HG03521 (cell line): Measurements from ENCODE around the gene LYPD4.

Experiments
- ATAC-seq: cut with Tn5 transposase; IDR thresholded peaks from one replicate; pipeline ENCODE4 v1.9.1; 2021; ENCODE audit warnings: mild to moderate bottlenecking, moderate library complexity; ENCODE audit not compliant: unreplicated experiment

Gene LYPD4

DNA sequence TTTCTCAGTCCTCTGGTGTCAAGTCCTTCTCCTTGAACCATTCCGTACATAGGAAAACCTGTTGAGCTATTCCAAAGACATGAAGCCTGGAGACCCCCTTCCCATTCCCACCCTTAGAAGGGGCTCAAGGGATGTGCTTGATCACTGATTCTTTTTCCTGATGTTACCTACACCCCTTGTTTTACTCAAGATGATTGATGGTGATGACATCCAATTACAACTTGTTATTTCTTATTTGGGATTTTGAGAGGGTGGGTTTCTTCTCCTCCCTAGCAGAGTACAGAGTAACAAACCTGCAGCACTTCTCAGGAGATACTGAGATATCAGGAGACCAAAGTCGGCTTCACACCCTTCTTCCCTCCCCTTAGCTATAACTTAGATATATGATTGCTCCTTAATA is 8.9 kb upstream of the LYPD4 start:
- no peak for ATAC-seq

DNA sequence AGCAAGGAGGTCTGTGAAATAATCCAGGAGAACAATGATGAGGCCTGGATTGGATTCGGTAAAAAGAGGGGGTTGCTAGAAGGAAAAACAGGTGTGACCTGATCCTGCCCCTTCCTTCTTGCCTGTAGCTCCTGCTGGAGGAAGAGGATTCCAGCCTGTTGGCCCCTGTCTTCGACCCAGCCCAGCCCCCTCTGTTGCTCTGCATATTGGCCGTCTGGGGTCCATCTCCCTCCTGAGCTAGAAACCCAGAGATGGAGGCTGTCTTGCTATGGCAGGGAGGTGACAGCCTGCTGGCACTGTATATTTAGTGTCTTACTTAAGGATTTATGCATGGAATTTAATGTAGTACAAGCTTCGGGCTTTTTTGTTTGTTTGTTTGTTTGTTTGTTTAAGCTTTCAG is 7.0 kb upstream of the LYPD4 start:
- no peak for ATAC-seq

DNA sequence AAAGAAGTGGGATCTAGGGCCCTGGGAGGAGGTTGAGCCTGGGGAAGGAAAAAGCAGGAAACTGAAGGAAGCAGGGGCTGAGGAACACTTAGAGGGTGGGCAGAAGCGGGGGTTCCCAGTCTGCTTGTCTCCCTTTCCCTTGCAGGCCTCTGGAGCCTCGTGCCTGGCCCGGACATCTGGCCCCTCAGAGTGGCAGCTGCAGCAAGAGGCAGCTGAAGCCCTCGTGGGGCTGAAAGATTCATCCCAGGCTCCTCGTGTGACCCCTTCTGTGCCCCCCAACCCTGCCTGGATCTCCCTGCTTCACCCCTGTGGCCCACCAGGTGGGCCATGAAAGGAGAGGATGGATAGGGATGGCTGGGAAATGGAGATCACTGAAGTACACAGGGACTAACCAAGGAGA is 5.9 kb upstream of the LYPD4 start:
- ATAC-seq: no peak

DNA sequence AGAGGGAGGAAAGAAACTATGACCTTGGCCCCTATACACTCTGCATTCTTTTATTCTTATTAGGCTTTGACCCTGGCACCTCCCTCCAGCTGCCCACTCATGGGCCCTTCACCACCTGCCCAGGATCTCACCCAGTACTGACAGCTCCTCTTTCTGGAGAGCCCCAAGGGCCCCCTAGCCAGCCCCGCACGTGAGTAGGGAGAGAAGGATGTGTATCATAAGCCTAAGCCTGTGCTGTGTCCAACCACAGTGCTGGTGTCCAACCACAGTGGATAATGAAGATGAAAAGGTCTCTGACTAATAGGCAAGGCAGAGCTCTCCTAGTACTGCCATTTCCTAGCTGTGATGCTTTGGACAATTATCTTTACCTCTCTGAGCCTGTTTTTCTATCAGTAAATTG is 4.6 kb upstream of the LYPD4 start:
- no peak for ATAC-seq

DNA sequence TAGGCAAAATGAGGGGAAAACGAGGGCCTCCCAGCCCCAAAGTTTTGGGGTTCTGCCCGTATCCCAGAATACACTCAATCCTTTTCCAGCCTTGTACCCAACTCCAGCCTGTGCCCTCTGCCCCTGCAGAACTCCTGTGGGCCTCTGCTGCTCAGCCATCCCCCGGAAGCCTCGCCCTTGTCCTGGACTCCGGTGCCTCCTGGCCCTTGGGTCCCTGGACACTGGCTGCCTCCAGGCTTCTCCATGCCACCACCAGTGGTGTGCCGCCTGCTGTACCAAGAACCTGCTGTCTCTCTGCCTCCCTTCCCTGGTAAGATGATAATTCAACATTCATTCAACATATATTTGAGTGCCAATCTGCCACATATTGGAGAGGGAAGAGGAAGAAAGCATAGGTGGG is 4.2 kb upstream of the LYPD4 start:
- ATAC-seq: no peak

DNA sequence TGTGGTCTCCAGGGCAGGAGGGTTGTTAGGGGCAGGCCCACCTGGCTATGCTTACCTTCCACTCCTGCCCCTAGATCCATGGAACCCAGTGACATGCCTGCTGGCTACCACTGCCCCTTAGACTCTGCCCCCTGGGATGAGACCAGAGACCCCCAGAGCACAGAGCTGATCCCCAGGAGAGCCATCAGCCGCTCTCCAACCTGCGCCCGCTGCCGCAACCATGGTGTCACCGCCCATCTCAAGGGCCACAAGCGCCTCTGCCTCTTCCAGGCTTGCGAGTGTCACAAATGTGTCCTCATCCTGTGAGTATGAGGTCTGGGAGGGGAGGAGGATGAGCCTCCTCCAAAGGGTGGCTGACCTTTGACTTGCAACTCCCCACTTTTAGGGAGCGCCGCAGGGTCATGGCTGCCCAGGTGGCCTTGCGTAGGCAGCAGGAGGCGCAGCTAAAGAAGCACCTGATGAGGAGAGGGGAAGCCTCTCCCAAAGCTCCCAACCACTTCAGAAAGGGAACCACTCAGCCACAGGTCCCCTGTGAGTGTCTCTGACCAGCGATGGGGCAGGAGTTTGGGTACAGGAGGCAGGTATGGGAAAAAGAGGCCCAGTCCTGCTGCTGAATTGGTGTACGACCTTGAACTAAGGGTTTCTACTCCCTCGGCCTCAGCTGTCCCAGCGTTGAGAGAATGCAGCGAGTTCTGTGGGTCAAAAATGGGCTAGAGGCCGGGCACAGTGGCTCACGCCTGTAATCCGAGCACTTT is 3.0 kb upstream of the LYPD4 start:
- ATAC-seq: no peak

DNA sequence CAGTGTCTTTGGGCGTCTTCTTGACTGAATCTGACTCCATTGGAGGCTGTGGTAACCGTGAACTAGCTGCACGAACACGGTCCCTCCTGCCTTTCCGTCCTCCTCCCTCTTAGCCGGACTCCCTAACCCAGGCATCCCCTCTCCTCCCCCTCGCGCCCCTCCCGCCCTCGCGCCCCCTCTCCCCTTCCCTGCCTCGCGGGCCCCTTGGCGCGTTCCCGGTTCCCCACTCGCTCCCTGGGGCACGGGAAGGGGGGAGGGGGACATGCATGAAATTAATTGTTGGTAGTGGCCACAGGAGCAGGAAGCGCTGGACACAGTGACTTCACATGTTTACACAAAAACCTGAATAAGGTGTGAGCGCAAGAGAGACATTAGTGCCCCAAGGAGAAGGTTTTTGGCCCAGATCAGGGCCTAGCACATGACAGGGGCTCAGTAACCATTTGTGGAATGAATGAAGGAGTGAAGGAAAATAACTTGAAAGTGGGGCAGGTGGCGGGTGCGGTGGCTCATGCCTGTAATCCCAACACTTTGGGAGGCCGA is 638 bp upstream of the LYPD4 start:
- no peak for ATAC-seq

DNA sequence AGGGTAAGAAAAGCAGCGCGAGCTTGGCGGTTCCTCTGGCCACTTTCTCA is 343 bp upstream of the LYPD4 start, which contains the start of gene DMRTC2:
Gene DMRTC2, plus strand, starts transcription at position 42 of the 50 bp plus-strand sequence. CDS start 2,387 bp downstream, outside the sequence.
- no peak for ATAC-seq

DNA sequence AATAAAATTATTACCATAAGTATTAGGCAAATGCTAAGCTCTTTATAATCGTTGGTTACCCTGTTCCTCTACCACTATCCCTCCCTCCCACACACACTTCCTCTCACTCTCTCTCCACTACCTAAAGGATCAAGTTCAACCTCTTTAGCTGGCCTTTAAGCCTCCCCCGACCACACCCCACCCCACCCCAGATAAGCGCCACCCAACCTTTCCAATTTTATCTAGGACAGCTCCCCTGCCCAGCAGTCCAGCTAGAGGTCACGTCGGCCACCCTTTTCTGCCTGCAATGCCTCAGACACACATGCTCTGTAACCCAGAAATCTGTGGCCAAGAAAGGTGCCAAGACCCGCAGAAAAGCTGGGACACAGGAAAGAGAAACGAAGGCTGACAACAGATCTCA is 1.1 kb downstream of the LYPD4 start:
- no peak for ATAC-seq

DNA sequence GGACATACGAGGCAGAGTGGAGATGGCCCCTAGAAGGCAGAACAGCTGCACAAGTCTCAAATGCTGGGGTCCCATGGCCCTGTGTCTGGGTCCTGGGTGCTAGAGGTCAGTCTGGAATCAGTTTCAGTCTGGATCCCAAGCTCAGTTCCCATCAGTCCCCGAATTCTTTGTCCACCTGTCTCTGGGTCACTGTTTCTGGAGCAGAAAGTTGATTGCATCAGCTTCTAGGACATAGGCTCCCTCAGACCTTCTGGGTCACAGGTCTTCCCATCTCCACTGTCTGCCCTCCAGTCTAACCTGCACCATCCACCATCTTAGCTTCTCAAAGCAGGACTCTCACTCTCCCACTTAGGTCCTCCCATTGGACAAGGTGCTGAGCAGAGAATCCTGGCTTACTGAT is 5.3 kb downstream of the LYPD4 start:
- ATAC-seq: no peak

DNA sequence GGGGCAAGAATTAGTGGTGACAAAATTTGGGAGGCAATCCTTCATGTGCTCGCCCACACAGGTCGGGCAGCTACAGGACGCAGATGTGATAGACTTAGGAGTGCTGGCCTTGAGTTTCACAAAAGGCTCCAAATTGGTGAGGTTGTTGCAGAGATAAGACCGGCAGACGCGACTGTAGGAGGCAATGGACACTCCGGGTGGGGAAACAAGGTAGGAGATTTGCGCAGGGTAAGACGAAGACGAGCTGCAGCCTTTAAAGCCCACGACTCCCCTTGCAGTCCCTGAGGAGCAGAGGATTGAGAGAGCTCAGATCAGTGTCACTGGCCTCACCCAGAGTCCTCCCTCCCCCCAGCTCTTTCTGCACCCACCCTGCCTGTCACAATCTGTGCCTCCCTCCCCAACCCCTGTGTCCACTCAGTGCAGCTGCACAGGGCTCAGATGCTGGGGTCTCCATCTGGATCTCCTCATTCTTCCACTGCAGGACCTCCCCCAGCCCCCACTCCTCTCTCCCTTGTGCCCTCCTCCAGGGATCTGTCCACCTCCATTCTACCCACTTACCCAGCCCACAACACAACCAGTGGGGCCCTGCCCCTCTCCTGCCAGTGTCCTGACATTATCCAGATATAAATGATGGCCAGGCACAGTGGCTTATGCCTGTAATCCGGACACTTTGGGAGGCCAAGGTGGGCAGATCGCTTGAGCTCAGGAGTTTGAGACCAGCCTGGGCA is 6.3 kb downstream of the LYPD4 start:
- ATAC-seq: no peak

DNA sequence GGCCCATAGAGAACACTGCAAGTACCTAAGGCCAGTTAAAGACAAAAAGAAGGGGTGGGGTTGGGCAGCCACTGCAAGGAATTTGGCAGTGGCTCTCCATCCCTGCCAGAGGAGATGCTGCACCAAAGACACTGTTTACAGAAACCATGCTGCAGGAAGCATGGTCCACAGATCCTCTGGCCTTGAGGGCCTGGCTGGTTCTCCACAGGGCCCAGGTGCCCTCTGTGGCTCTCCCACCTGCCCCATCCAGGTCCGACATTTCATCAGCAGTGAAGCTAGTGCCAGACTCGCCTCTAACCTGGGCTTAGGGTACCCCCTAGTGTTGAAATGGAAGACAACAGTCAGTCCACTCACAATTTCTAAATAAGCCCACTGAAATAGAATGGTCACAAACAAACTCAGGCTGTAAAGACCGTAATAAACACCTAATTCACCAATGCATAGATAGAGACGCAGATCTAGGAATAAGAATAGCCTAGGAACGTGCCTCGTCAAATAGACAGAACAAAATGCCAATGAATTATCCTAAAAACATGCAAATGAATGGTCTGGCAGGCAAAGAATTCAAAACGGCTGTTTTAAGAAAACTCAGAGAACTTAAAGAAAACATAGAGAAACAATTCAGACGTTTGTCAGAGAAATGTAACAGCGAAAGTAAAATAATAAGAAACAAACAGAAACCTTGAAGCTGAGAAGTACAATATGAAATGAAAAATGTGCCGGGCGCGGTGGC is 23.3 kb downstream of the LYPD4 start:
- ATAC-seq: no peak

DNA sequence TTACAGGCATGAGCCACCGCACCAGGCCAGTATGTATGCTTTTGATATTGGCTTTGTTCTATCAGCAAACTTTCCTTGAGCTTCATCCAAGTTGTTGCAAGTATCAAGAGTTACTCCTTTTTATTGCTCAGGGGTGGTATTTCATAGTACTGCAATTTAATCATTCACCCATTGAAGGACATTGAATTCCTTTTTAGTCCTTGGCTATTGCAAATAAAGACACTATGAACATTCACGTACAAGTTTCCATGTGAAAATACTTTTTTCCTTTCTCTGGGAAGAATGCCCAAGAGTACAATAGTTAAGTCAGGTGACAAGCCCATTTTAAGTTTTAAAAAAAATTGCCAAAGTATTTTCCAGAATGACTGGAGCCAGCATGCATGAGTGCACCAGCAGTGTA is 27.7 kb downstream of the LYPD4 start:
- no peak for ATAC-seq

DNA sequence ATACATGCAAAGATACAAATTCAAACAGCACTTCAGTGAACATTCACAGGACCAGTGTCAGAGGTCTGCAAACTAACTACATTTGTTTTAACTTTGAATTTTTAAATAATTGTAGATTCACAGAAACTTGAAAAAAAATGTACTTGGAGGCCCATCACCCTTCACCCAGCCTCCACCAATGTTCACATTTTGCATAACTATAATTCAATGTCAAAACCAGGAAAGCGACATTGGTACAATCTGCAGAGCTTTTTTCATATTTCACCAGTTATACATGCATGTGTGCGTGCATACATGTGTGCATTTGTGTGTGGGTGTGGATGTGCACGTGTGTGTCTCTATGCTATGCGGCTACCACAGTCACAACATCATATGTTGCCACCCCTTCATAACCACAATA is 29.2 kb downstream of the LYPD4 start:
- no peak for ATAC-seq

DNA sequence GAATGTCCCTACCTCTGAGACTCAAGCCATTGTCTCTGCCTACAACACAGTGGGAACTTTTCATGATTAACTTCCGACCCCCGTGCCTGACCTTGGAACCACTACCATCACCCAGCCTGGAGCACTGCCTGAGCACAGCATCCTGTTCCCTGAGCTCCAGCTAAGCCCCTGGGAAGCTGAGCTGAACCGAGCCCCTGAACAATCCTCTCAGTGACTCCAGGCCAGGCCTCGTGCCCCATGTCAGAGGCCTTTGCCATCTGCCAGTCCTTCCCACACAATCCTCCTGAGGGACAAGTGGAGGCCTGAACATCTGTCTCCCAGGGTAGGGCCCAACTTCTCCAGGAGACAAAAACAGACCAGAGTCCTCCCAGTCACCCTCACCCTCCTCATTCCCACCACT is 30.6 kb downstream of the LYPD4 start:
- no peak for ATAC-seq

DNA sequence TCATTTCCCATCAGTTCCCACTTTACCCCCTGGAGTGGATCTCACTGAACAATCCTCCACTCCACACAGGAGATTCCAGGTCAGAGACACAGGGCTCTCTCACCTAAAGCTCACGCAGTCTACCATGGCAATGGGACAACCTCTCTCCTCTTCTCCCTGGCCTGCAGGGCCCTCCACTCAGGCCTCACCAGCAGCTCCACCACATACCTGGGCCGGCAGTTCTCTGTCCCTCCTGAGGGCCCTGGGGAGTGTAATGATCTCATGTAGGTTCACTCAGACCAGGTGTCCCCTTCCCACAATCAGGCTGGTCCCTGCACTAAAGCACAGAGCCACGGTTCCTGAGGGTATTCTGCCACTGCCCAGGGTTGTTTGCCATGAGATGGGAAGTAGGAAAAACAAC is 32.5 kb downstream of the LYPD4 start:
- no peak for ATAC-seq

DNA sequence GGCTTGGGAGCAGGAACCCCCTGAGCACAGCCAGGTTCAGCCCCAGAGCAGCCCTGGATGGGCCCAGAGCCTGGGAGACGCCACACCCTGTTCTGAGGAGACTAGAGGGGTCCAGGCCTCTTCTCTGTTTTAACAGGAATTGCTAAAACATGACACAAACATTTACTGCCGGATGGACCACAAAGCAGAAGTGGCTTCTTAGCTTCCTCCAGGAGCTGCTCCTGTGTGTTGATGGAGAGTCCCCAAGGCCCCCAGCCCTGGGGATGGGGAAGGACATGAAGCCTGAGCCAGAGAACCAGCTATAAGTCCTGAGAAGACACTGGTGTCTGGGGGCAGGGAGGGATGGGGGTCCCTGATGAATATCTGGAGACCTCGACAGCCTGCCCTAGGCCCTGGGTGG is 33.4 kb downstream of the LYPD4 start:
- ATAC-seq: no peak

DNA sequence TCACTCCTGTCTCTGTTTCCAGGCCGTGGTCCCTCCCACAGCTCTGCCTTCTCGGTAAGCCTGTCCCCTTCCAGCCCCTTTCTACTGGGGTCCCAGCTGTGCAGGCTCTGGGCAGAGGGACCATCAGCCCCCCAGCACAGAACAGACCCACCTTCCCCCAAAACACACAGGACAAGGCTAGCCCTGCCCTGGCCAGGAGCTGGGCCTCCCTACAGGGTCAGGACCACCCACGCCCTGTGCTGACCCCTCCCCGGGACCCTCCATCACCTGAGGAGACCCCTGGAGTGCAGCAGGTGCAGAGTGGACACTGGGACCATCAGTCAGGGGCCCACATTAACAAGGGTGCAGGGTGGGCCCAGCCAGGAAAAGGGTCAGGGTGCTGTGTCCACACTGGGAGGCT is 34.2 kb downstream of the LYPD4 start:
- ATAC-seq: no peak

DNA sequence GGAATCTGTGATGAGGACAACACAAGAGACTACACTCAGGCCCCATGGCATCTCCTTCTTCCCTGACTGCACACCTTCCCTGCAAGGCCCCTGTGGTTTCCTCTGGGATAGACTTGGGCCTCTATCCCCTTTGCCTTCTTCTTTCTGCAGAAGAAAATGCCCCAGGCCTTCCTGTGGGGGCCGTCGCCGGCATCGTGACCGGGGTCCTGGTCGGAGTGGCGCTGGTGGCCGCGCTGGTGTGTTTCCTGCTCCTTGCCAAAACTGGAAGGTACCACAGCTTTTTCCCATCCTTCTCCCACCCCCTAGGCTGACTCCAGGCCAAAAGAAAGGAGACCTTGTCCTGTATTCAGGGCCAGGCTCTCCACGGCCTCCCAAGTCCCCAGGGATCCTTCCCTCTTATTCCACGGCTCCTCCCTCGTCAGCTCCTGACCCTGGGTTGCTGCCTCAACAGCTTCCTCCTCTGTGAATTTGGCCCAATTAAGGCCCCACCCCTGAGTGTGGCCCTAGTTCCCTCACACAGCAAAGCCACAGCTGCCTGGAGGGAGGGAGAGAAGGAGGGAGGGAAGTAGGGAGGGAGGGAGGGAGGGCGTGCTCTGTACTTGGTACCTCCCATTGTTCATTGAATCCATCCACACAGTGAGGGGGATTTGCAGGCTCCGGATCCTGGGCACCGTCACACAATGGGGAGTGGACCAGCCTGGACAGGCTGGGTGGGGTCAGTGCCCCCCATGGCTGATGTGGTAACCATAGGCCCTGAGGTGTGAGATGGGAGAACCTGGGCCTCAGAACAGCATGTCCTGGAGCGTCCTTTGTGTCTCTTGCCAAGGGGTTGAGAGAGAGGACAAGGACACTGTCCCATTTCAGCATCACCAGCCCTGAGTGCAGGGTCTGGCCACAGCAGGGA is 35.6 kb downstream of the LYPD4 start:
- ATAC-seq: no peak

DNA sequence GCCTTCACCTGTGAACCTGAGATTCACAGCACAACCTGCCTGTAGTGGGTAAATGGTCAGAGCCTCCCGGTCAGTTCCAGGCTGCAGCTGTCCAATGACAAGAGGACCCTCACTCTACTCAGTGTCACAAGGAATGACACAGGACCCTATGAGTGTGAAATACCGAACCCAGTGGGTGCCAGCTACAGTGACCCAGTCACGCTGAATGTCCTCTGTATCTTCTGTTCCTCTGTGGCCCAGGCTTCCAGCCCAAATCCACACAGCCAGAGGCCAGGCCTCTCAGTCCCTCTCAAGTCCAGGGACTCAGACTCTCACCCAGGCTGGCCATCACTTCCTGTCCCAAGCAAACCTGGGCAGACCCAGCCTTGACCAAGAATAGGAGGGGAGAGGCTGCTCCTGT is 37.3 kb downstream of the LYPD4 start:
- no peak for ATAC-seq

DNA sequence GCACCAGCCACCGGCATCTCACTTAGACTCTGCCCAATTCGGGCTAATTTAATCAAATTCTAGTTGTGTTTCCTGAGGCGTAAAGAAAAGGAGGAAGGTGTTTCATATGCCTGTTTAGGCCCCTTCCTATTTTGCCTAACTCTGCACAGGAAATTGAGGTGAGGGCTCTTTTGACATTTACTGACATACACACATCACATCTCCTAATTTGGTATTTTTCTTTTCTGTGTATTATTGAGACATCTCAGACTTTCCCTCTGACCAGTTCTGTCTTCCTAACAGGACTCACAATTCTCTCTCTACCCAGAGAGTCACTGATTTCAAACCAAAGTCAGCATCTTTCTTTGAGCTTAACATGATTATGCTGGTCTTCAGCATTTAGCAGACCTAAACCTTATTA is 40.1 kb downstream of the LYPD4 start:
- ATAC-seq: no peak
